ENCODE measurements around the gene MRPL23. TPM values are rescaled to one million over a fixed set of nuclear protein-coding genes. Genes with fewer than 3 reads are reported as not detected.

Gene MRPL23
- total RNA-seq, 1 experiment from 2014 or later: 206 TPM

DNA sequence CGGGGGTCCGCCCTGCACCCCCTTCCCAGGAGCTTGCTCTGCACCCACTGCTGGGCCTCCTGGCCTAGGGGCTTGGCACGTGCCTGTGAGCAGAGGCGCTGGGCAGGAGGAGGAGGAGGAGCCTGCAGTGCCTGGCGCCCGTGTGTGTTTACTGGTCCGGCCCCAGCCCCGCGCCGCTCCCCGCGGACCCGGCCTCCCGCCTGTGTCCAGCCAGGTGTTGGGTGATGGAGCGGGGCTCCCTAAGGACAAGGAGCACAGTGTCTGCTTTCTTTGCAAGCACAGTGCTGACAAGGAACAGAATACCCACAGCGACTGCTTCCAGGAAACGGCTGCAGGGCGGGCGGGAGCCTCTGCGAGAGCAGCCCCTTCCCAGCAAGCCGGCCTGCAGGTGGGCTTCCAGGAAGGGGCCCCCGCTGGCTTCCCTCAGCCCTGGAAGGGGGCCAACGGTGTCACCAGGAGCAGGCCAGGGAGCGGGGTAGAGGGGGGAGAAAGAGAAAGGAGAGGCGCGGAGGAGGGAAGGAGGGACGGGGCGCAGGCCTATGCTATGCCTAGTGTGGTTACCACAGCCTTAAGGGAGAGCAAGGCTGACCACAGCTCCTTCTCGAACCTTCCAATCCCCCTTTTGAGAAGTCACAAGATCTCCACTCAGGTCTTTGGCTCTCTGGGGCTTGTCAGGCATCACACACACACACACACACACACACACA lies 43.9 kb downstream of the MRPL23 start:
- no peak for DNase-seq (ENCODE audit: low read depth)

DNA sequence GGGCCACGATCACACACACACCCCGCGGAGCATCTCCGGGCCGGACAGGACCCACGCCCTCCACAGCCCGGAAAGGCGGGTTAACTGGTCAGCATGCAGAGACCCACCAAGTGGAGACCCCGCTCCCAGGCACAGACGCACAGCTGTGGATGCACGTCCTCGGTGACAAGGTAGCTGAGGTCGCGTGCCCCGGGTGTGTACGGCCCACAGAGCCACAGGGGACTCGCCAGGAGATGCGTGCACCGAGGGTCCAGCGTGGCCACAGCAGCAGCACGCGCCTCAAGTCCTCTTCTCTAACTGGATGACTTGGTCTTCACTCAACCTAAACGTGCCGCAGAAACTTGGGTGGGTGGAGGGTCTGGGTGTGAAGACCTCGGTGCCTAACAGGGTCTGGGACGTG lies 45.0 kb downstream of the MRPL23 start:
- DNase-seq (ENCODE audit: low read depth): no peak

DNA sequence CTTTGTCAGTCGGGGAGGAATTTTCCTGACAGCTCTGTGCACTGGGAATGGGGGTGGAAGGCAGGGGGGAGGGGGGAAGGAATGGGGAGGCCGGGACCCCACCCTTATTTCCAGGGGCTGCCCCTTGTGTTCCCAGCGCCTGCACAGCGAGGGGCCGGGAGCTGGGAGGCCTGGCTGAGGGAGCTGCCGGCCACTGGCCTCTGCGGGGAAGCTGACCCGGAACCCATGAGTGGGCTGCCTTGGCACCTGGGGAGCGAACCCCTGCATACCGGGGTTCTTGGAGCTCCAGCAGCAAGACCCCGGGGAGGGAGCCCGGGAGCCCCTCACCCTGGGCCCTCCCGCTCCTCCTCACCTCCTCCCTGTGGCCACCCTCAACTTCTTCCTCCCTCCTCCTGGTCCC lies 47.0 kb downstream of the MRPL23 start:
- DNase-seq (ENCODE audit: low read depth): no peak

DNA sequence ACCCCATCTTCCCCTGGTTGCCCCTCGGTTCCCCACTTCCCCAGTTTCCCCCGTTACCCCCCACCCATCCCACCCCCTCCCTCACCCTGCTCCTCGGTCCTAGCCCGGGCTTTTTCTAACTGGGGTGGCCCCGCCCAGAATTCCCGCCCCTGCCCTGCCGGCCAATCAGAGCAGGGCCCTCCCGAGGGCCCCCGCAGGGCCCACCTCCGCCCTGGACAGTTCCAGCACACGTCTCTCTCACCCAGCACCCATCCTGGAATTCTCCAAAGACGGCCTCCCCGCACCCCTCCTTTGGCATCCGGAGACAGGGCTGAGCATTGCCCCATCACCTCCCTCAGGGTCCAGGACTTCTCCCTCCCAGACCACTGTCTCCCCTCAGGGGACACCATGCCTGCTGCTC lies 50.6 kb downstream of the MRPL23 start, which contains the start of gene H19:
TSS of gene H19 (minus strand) at position 88 of the 400 bp plus-strand sequence.
- DNase-seq (ENCODE audit: low read depth): no peak

DNA sequence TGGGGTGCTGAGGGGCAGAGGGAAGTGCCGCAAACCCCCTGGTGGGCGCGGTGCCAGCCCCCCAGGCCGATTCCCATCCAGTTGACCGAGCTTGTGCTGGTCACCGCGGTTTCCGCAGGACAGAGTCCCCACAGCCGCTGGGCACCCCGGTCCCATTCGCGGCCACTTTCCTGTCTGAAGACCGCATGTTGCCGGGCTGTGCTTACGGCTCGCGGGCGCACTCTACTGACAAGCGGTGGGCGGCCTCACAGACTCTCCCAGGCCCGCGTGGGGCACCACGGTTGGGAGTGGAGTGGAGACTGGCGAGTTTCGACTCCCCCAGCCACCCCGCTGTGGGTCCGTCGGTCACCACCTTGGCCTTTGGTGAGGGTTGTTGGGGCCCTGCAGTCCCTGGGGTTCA lies 51.2 kb downstream of the MRPL23 start:
- no peak for DNase-seq (ENCODE audit: low read depth)

DNA sequence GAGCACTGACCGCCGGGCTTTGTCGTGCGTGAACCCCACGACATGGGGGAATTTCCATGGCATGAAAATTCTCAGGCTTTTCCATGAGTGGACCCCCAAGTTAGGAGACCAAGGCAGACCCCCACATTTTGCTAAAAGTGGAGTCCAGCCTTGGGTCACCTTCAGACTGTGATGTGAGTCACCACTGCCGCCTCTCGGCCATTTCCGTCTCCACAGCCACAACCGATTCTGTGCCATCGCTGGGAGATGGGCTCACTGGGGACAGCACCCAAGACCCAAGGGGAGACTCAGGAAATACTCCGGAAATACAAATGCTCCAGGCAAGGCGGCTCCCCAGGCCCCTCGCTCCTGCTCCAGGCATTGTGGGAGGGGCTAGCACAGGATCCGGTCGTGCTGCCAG lies 51.7 kb downstream of the MRPL23 start:
- no peak for DNase-seq (ENCODE audit: low read depth)

DNA sequence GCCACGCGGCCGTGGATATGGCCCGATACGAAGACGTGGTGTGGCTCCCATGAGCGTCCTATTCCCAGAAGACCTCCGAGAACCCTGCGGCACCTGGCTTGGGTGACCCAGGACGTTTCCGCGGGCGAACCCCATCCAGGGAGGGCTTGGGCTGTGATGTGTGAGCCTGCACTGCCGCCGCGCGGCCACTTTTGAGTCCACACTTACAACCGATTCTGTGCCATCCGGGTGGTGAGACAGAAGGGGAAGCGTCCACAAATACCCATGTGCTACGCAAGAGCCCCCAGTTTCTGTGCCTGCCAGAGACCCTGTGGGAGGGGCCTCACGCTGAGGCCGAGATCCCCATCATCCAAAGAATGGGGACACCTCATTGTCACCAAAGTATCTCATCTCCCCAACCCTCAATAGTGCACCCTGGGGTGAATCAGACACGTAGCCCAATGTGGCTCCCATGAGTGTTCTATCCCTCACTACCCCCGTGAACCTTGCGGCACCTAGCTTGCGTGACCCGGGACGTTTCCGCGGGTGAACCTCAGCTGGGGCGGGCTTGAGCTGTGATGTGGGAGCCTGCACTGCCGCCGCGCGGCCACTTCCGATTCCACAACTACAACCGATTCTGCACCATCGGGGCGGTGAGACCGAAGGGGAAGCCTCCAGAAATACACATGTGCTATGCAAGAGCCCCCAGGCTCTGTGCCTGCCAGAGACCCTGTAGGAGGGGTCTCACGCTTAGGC lies 55.1 kb downstream of the MRPL23 start:
- DNase-seq (ENCODE audit: low read depth): no peak

DNA sequence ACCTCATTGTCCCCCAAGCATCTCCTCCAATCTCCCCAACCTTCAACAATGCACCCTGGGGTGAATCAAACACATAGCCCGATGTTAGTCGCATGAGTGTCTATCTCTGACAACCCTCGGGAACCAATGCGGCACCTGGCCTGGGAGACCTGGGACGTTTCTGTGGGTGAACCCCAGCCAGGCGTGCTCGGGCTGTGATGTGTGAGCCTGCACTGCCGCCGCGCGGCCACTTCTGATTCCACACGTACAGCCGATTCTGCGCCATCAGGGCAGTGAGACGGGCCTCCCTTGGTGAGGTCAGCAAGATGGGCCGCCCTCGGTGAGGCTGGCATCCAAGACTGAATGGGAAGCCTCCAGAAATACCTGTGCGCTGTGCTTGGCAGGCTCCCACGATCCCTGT lies 55.7 kb downstream of the MRPL23 start:
- no peak for DNase-seq (ENCODE audit: low read depth)

DNA sequence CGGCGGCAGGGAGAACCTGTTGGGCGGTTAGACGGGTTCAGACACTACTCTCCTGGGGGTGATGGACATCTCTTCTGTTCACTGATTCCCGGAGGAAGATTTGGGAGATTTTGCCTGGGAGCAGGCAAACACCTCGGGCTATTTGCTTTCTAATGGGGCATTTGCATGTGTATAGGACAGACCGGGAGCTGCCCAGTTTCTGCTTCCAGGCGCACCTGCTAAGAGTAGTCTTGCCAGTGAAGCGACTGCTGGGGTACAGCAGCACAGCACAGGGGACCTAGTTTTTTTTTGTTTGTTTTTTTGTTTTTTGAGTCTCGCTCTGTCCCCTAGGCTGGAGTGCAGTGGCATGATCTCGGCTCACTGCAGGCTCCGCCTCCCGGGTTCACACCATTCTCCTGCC lies 57.3 kb downstream of the MRPL23 start:
- no peak for DNase-seq (ENCODE audit: low read depth)

Other genes with a start within 250 kb of the MRPL23 start
- 2.7 and 11.4 TPM in 2 replicates for gene IFITM10, start 196.7 kb upstream of the MRPL23 start, total RNA-seq (2014; rRNA removed; shearing (Covaris generic))
- 974 and 1,095 TPM in 2 replicates for gene CTSD, start 183.4 kb upstream of the MRPL23 start, total RNA-seq (2014; rRNA removed; shearing (Covaris generic))
- gene SYT8, start 112.3 kb upstream of the MRPL23 start, total RNA-seq (2014; rRNA removed; shearing (Covaris generic)): not detected in 2 replicates
- gene TNNI2, start 108.4 kb upstream of the MRPL23 start, total RNA-seq (2014; rRNA removed; shearing (Covaris generic)): not detected in 2 replicates
- gene LSP1, start 94.2 kb upstream of the MRPL23 start, total RNA-seq (2014; rRNA removed; shearing (Covaris generic)): 1.8 and 4.0 TPM in 2 replicates
- gene PRR33, start 55.4 kb upstream of the MRPL23 start, total RNA-seq (2014; rRNA removed; shearing (Covaris generic)): not detected in 2 replicates
- not detected in 2 replicates for gene TNNT3, start 27.6 kb upstream of the MRPL23 start, total RNA-seq (2014; rRNA removed; shearing (Covaris generic))
- gene H19, start 50.5 kb downstream of the MRPL23 start, total RNA-seq (2014; rRNA removed; shearing (Covaris generic)): 0.17 TPM in 1 of 2 replicates, not detected in the other
- 0.02 and 0.07 TPM in 2 replicates for gene IGF2, start 192.1 kb downstream of the MRPL23 start, total RNA-seq (2014; rRNA removed; shearing (Covaris generic))
- not detected in 2 replicates for gene INS, start 213.9 kb downstream of the MRPL23 start, total RNA-seq (2014; rRNA removed; shearing (Covaris generic))
- 0.07 TPM in 1 of 2 replicates, not detected in the other for gene TH, start 224.5 kb downstream of the MRPL23 start, total RNA-seq (2014; rRNA removed; shearing (Covaris generic))